Cardiac muscle cell (in vitro differentiated cells and primary cell): ENCODE measurements around the gene MB. TPM values are rescaled to one million over a fixed set of nuclear protein-coding genes. Genes with fewer than 3 reads are reported as not detected.

Source experiments
- DNase-seq, 2 donors: peaks; one replicate each; pipeline versions ENCODE4 v3.0.0 to v3.0.0-alpha.2; 2010 to 2017; ENCODE audit warnings: low read depth in 1 of 2, low spot score in 1 of 2
- H3K27ac ChIP-seq: fragments of 200-600 bp; sonication (generic); 2 replicates; pipeline ENCODE4 v1.5.1; 2016
- H3K27me3 ChIP-seq: fragments of 200-600 bp; sonication (generic); 2 replicates; pipeline ENCODE4 v1.6.0; 2016; ENCODE audit warnings: control low read depth
- H3K36me3 ChIP-seq: fragments of 200-600 bp; sonication (generic); 2 replicates; pipeline ENCODE4 v1.5.1; 2016; ENCODE audit warnings: control low read depth
- H3K4me1 ChIP-seq: fragments of 200-600 bp; sonication (generic); 2 replicates; pipeline ENCODE4 v1.8.1; 2017; ENCODE audit warnings: low read depth, mild to moderate bottlenecking, mixed run types
- H3K4me3 ChIP-seq: fragments of 200-600 bp; sonication (generic); 2 replicates; pipeline ENCODE4 v1.5.1; 2016; ENCODE audit warnings: mild to moderate bottlenecking
- H3K9me3 ChIP-seq: fragments of 200-600 bp; sonication (generic); 2 replicates; pipeline ENCODE4 v1.5.1; 2017; ENCODE audit warnings: low read depth, mild to moderate bottlenecking, control low read depth
- polyA plus RNA-seq: library from polyadenylated mRNA; unstranded; fragments of >200 nt; fragmentation: Nextera tagmentation; extraction: Ambion mirVana; gene quantifications from 2 replicates; pipeline ENCODE4 v1.2.1, GENCODE V29; 2016
- total RNA-seq: library from RNA; depleted of rRNA; stranded (reverse); fragments of >200 nt; gene quantifications from 2 replicates; pipeline ENCODE4 v1.2.3, GENCODE V29; 2016
- TF ChIP-seq, protein P1 (sequence below): IDR thresholded peaks from 2 replicates; pipeline ENCODE4 v1.5.1; 2012; ENCODE audit warnings: low read depth, mild to moderate bottlenecking, low read length

Gene MB
- total and polyA plus RNA-seq, 2 experiments from 2014 or later = 829 to 1,065 TPM

DNA sequence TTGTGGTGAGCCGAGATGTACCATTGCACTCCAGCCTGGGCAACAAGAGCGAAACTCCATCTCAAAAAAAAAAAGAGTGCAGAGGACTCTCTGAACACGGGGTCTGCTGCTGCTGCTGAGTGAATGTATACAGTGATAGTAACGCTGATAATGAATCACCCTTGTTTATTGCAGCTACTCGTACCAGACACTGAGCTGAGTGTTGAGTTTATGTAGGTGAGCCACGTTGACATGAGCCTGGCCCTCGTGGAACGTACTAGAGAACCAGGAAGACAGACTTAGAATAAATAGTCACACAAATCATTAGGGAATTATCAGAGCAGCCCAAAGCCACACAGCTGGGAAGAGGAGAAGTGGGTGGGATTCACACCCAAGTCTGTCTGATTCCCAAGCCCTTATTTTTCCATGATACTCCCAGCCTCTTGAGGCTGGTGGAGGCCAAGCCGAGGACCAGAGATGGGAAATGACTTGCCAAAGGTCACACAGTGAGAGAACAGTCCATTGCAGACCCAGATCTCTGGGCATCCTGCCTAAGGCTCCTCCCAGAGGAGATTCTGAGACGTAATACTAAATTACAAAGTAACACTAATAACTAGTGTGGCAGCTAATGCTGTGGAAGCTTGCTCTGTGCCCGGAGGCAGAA, 34.8 kb downstream of the MB start:
- Histone ChIP-seq H3K4me1 (no peaks in the 10 kb centered on the region), H3K4me3 (no peak overlapping the region), H3K27ac (no peak overlapping the region), H3K9me3 (no peaks in the 10 kb centered on the region), H3K27me3 (no peaks in the 10 kb centered on the region), H3K36me3 (no peaks in the 10 kb centered on the region)
- DNase-seq = no peak
- TF ChIP-seq, protein P1, sequence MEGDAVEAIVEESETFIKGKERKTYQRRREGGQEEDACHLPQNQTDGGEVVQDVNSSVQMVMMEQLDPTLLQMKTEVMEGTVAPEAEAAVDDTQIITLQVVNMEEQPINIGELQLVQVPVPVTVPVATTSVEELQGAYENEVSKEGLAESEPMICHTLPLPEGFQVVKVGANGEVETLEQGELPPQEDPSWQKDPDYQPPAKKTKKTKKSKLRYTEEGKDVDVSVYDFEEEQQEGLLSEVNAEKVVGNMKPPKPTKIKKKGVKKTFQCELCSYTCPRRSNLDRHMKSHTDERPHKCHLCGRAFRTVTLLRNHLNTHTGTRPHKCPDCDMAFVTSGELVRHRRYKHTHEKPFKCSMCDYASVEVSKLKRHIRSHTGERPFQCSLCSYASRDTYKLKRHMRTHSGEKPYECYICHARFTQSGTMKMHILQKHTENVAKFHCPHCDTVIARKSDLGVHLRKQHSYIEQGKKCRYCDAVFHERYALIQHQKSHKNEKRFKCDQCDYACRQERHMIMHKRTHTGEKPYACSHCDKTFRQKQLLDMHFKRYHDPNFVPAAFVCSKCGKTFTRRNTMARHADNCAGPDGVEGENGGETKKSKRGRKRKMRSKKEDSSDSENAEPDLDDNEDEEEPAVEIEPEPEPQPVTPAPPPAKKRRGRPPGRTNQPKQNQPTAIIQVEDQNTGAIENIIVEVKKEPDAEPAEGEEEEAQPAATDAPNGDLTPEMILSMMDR = no peak

- Histone ChIP-seq H3K27ac (no peak overlapping the region), H3K4me3 (no peak overlapping the region), H3K9me3 (no peaks in the 10 kb centered on the region), H3K36me3 (no peaks in the 10 kb centered on the region), H3K4me1 (no peaks in the 10 kb centered on the region), H3K27me3 (no peaks in the 10 kb centered on the region)
- TF ChIP-seq, protein P1 = no peak
- DNase-seq = no peak
Measured at GRCh38 chr22:35581023-35581413, 36.1 kb downstream of the MB start.

DNA sequence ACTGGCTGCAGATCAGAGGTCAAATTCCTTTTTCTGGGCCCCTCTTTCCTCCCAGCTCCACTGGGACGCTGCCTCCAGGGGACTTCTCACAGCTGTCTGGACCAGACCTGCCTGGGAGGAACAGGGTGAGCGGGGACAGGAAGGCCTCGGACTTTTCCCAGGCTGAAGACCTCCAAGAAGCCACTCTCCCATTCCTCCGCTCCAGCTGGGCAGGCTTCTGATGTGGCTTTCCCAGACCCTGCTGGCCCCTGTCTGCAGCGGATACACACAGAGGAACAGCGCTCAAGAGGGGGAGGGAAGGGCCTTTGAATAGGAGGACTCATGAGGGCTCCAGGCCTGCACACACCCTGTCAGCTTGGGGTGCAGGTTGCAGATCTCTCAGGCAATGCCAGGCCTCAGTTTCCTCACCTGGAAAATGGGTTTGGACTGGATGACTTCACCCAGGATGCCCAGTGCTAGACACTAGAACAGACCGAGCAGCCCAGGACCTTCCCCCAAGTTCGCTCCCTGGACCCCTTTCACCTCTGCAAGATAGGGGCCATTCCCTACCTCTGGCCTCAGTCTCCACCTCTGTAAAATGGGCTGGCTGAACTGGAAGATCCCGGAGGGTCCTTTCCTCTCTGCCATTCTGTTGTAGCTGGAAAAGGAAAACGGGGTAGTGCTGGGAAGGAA, 36.6 kb downstream of the MB start:
- TF ChIP-seq, protein P1 = no peak
- Histone ChIP-seq H3K4me1 (no peaks in the 10 kb centered on the region), H3K9me3 (no peaks in the 10 kb centered on the region), H3K27me3 (no peaks in the 10 kb centered on the region), H3K36me3 (no peaks in the 10 kb centered on the region), H3K27ac (no peak overlapping the region), H3K4me3 (no peak overlapping the region)
- no peak for DNase-seq

GRCh38 chr22:35578836-35579575, 38.1 kb downstream of the MB start:
- TF ChIP-seq, protein P1 = no peak
- Histone ChIP-seq H3K4me1 (no peaks in the 10 kb centered on the region), H3K27me3 (no peaks in the 10 kb centered on the region), H3K27ac (no peak overlapping the region), H3K36me3 (no peaks in the 10 kb centered on the region), H3K4me3 (no peak overlapping the region), H3K9me3 (no peaks in the 10 kb centered on the region)
- no peak for DNase-seq

DNA sequence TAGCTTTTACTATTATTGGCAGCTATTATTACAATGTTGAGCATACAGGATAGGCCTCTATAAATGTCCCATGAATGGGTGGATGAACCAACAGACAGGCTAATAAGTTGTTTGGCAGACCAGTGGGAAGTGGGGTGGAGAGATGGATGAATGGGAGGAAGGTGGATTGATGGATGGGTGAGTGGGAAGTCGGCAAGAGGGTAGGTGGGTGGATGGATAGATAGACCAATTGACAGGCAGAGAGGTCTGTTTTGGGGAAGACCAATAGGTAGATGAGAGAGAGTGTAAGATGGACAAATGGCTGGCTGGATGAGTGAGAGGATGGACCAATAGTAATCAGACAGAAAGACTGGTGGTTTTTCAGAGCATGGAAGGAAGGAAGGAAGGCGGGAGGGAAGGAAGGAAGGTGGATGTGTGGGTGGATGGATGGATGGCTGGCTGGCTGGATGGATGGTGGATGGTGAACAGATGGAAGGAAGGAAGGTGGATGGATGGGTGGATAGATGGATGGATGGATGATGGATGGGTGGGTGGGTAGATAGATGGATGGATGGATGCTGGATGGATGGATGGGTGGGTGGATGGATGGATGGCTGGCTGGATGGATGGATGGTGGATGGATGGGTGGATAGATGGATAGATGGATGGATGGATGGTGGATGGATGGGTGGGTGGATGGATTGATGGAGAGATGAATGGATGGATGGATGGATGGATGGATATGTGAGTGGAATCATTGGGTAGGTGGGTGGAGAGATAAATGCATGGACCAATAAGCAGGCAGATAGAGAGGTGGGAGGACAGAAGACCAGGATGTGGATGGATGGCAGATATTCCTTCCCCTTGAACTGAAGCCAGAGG, 39.1 kb downstream of the MB start:
- Histone ChIP-seq H3K4me1 (no peaks in the 10 kb centered on the region), H3K27me3 (no peaks in the 10 kb centered on the region), H3K27ac (no peak overlapping the region), H3K4me3 (no peak overlapping the region), H3K9me3 (no peaks in the 10 kb centered on the region), H3K36me3 (no peaks in the 10 kb centered on the region)
- no peak for DNase-seq
- TF ChIP-seq, protein P1 = no peak
